HepG2 (cell line): Measurements from ENCODE around the gene COPZ1. TPM values are rescaled to one million over a fixed set of nuclear protein-coding genes. Genes with fewer than 3 reads are reported as not detected.

Experiments used
- ADNP ChIP-seq: sonication (generic); formaldehyde crosslinking; IDR thresholded peaks from 2 replicates; pipeline ENCODE4 v1.4.0; 2020; ENCODE audit warnings: missing genetic modification reagents
- ARID2 ChIP-seq: sonication (generic); formaldehyde crosslinking; IDR thresholded peaks from 2 replicates; pipeline ENCODE4 v1.8.1; 2022; ENCODE audit warnings: mild to moderate bottlenecking, missing genetic modification reagents, borderline replicate concordance
- ELF4 ChIP-seq: sonication (generic); formaldehyde crosslinking; IDR thresholded peaks from 2 replicates; pipeline ENCODE4 v1.5.0; 2020; ENCODE audit warnings: missing genetic modification reagents, mild to moderate bottlenecking, moderate library complexity, borderline replicate concordance
- FOXA3 ChIP-seq: IDR thresholded peaks from 2 replicates; pipeline ENCODE4 v1.6.1; 2016; ENCODE audit warnings: missing genetic modification reagents, missing compliant biosample characterization
- GMEB2 ChIP-seq: IDR thresholded peaks from 2 replicates; pipeline ENCODE4 v1.6.1; 2016; ENCODE audit warnings: missing biosample characterization, missing genetic modification reagents, low read depth
- PBX2 ChIP-seq: IDR thresholded peaks from 2 replicates; pipeline ENCODE4 v1.6.1; 2016; ENCODE audit warnings: control low read depth
- PCBP2 ChIP-seq: fragments of 200-400 bp; formaldehyde crosslinking; optimal IDR thresholded peaks from 2 replicates; pipeline ENCODE3; 2018; ENCODE audit warnings: low read length, low read depth; ENCODE audit not compliant: poor library complexity, severe bottlenecking
- PRDM15 ChIP-seq: sonication (generic); formaldehyde crosslinking; IDR thresholded peaks from 2 replicates; pipeline ENCODE4 v1.4.0; 2020; ENCODE audit warnings: missing genetic modification reagents
- RARG ChIP-seq: sonication (generic); formaldehyde crosslinking; IDR thresholded peaks from 2 replicates; pipeline ENCODE4 v1.4.0; 2020; ENCODE audit warnings: low read depth, mild to moderate bottlenecking, missing genetic modification reagents
- RNF2 ChIP-seq: fragments of 450-650 bp; conservative IDR thresholded peaks from 2 replicates; pipeline ENCODE4 v1.6.1; 2016; ENCODE audit warnings: low read depth
- SCMH1 ChIP-seq: sonication (generic); formaldehyde crosslinking; IDR thresholded peaks from 2 replicates; pipeline ENCODE4 v1.9.0; 2021; ENCODE audit warnings: missing genetic modification reagents, mild to moderate bottlenecking, borderline replicate concordance
- SKIL ChIP-seq: sonication (generic); formaldehyde crosslinking; IDR thresholded peaks from 2 replicates; pipeline ENCODE4 v1.8.0; 2022; ENCODE audit warnings: missing genetic modification reagents, mild to moderate bottlenecking, moderate library complexity, borderline replicate concordance
- SMAD9 ChIP-seq: sonication (generic); formaldehyde crosslinking; IDR thresholded peaks from 2 replicates; pipeline ENCODE4 v1.5.1; 2020; ENCODE audit warnings: mild to moderate bottlenecking, missing genetic modification reagents
- ZBTB20 ChIP-seq: sonication (generic); formaldehyde crosslinking; IDR thresholded peaks from 2 replicates; pipeline ENCODE4 v1.8.1; 2023; ENCODE audit warnings: missing genetic modification reagents, low read depth, mild to moderate bottlenecking, borderline replicate concordance
- ZNF629 ChIP-seq: sonication (generic); formaldehyde crosslinking; conservative IDR thresholded peaks from 2 replicates; pipeline ENCODE4 v1.5.0; 2020; ENCODE audit warnings: missing genetic modification reagents
- ZNF724P ChIP-seq: sonication (generic); formaldehyde crosslinking; IDR thresholded peaks from 2 replicates; pipeline ENCODE4 v1.8.0; 2022; ENCODE audit warnings: missing genetic modification reagents, borderline replicate concordance
- ZNF773 ChIP-seq: sonication (generic); formaldehyde crosslinking; IDR thresholded peaks from 2 replicates; pipeline ENCODE4 v1.4.0; 2020; ENCODE audit warnings: missing genetic modification reagents, borderline replicate concordance
- ZNF891 ChIP-seq: sonication (generic); formaldehyde crosslinking; IDR thresholded peaks from 2 replicates; pipeline ENCODE4 v1.5.0; 2020; ENCODE audit warnings: mild to moderate bottlenecking, missing genetic modification reagents
- ZZZ3 ChIP-seq: sonication (generic); formaldehyde crosslinking; IDR thresholded peaks from 2 replicates; pipeline ENCODE4 v1.4.0; 2020; ENCODE audit warnings: missing genetic modification reagents, mild to moderate bottlenecking, borderline replicate concordance
- polyA plus RNA-seq, 8 experiments: library from polyadenylated mRNA; depleted of rRNA in 3 of 8; stranded (reverse) in 7 of 8; unstranded in 1 of 8; fragments of >200 nt; fragmentation: Illumina TruSeq in 4 of 8; extraction: Trizol in 4 of 8; gene quantifications; 2 replicates each; pipeline versions ENCODE4 v1.2.1 to v1.2.3, GENCODE V29; 2011 to 2016; ENCODE audit warnings: low read depth in 4 of 8, missing spikeins in 1 of 8, mixed read lengths in 1 of 8; ENCODE audit not compliant: insufficient read depth in 1 of 8
- total RNA-seq, 5 experiments: library from RNA; depleted of rRNA; stranded (reverse); fragments of >200 nt; fragmentation: Illumina TruSeq; extraction: Trizol; gene quantifications; 2 replicates each; pipeline ENCODE4 v1.2.3, GENCODE V29; 2016; ENCODE audit warnings: low read depth in 1 of 5
- TF ChIP-seq, protein P1 (sequence below): sonication (generic); formaldehyde crosslinking; IDR thresholded peaks from 2 replicates; pipeline ENCODE4 v1.5.0; 2020; ENCODE audit warnings: mild to moderate bottlenecking, low read depth, missing genetic modification reagents, borderline replicate concordance

Gene COPZ1
- total and polyA plus RNA-seq, 2 of the 13 experiments (the other 11 are each of a cell fraction or from before 2014, with no cell fraction given): 125 to 184 TPM

DNA sequence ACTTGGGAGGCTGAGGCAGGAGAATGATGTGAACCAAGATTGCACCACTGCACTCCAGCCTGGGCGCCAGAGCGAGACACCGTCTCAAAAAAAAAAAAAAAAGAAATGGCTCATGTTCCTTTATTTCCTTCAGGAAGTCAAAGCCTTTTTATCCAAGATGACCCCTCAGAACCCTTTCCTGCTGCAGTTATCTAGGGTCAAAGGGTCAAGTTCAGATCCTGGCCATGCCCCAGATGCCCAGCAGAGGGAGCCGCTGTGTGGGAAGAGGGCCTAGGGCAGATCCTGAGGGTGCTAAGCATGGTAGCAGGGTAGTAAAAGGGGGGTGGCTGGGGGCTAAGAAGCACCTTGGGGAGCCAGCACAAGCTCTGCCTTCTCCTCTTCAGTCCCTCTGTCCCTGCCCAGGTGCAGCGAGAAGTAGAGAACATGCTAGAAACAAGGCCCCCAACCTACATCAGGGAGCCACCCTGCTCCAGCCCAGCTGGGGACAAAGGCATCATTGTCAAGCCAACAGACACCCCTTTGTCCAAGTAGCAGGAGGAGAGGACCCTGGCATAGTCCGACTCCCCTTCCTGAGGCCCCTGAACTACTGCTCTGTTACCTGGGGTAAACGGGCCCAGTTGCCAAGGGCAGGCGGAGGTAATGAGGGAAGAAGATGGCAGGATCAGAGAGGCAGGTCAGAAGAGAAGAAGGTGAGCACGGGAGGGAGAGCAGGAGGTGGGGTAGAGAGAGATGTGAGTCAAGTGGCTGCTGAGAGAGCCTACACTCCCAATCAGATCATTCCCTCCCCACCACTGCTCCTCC is 30.6 kb upstream of the COPZ1 start (continued):
- TF ChIP-seq ZNF891 (CRISPR knock-in tag) (no peak), SCMH1 (no peak), ZNF773 (CRISPR knock-in tag) (no peak), ZBTB20 (no peak), ZNF629 (CRISPR knock-in tag) (no peak), SMAD9 (CRISPR knock-in tag) (no peak), PCBP2 (no peak), PBX2 (no peak), ARID2 (CRISPR knock-in tag) (no peak), GMEB2 (CRISPR knock-in tag) (no peak), ELF4 (CRISPR knock-in tag) (no peak), PRDM15 (CRISPR knock-in tag) (no peak), ADNP (CRISPR knock-in tag) (no peak), FOXA3 (CRISPR knock-in tag) (peak; percentile 23; the same call in 1 of the 2 replicates), RARG (CRISPR knock-in tag) (no peak), ZNF724P (CRISPR knock-in tag) (peak; percentile 24; the same call in 1 of the 2 replicates), RNF2 (no peak), ZZZ3 (CRISPR knock-in tag) (no peak), SKIL (CRISPR knock-in tag) (peak; percentile 75; the same call in 1 of the 2 replicates)
- TF ChIP-seq, protein P1, sequence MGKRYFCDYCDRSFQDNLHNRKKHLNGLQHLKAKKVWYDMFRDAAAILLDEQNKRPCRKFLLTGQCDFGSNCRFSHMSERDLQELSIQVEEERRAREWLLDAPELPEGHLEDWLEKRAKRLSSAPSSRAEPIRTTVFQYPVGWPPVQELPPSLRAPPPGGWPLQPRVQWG (CRISPR knock-in tag): no peak
